Neural progenitor cell (in vitro differentiated cells): ENCODE results near the gene CTDSP2. TPM values are rescaled to one million over a fixed set of nuclear protein-coding genes. Genes with fewer than 3 reads are reported as not detected.
A peak's percentile ranks its signal among the peaks of the same experiment; 100 is the strongest.

Experiments
- DNase-seq: peaks from one replicate; pipeline ENCODE4 v3.0.0-alpha.2; 2016; ENCODE audit warnings: low spot score
- H2AFZ ChIP-seq: fragments of 200-600 bp; sonication (generic); replicated peaks from 2 replicates; pipeline ENCODE4 v1.6.1; 2016; ENCODE audit warnings: antibody characterized with exemption
- H3F3A ChIP-seq: fragments of 200-600 bp; sonication (generic); 2 replicates; pipeline ENCODE4 v1.6.1; 2016; ENCODE audit warnings: antibody characterized with exemption, low read depth
- H3K27ac ChIP-seq: fragments of 200-600 bp; sonication (generic); 2 replicates; pipeline ENCODE4 v1.5.1; 2016; ENCODE audit warnings: mild to moderate bottlenecking
- H3K27me3 ChIP-seq: fragments of 200-600 bp; sonication (generic); 2 replicates; pipeline ENCODE4 v1.6.1; 2016; ENCODE audit warnings: mild to moderate bottlenecking, moderate library complexity
- H3K36me3 ChIP-seq: fragments of 200-600 bp; sonication (generic); 2 replicates; pipeline ENCODE4 v1.5.1; 2016
- H3K4me1 ChIP-seq: fragments of 200-600 bp; sonication (generic); 2 replicates; pipeline ENCODE4 v1.6.1; 2016; ENCODE audit warnings: mixed run types
- H3K4me2 ChIP-seq: fragments of 200-600 bp; sonication (generic); 2 replicates; pipeline ENCODE4 v1.6.1; 2016
- H3K4me3 ChIP-seq: fragments of 200-600 bp; sonication (generic); 2 replicates; pipeline ENCODE4 v1.5.1; 2016
- H3K79me2 ChIP-seq: fragments of 200-600 bp; sonication (generic); 2 replicates; pipeline ENCODE4 v1.6.1; 2016; ENCODE audit warnings: low read depth
- H3K9ac ChIP-seq: fragments of 200-600 bp; sonication (generic); 2 replicates; pipeline ENCODE4 v1.6.1; 2016
- H3K9me3 ChIP-seq: fragments of 200-600 bp; sonication (generic); 2 replicates; pipeline ENCODE4 v1.5.1; 2016; ENCODE audit warnings: low read depth
- H4K20me1 ChIP-seq: fragments of 200-600 bp; sonication (generic); 2 replicates; pipeline ENCODE4 v1.6.1; 2016; ENCODE audit warnings: low read depth
- H3K27ac Mint-ChIP-seq: 3 replicates; pipeline ENCODE4 v1.8.0; 2021; ENCODE audit warnings: mixed read lengths
- H3K27me3 Mint-ChIP-seq: 2 replicates; pipeline ENCODE4 v1.8.0; 2022; ENCODE audit warnings: low read depth, mild to moderate bottlenecking, inconsistent platforms, moderate library complexity, mixed read lengths; ENCODE audit not compliant: insufficient read depth
- H3K36me3 Mint-ChIP-seq: 3 replicates; pipeline ENCODE4 v1.8.0; 2021; ENCODE audit warnings: mixed read lengths
- H3K4me1 Mint-ChIP-seq: 3 replicates; pipeline ENCODE4 v1.8.0; 2021; ENCODE audit warnings: mixed read lengths
- H3K4me3 Mint-ChIP-seq: 3 replicates; pipeline ENCODE4 v1.8.0; 2021; ENCODE audit warnings: mild to moderate bottlenecking, moderate library complexity, mixed read lengths
- H3K9me3 Mint-ChIP-seq: 3 replicates; pipeline ENCODE4 v1.8.0; 2020; ENCODE audit warnings: mixed read lengths
- CTCF ChIP-seq: fragments of 200-600 bp; sonication (generic); IDR thresholded peaks from 2 replicates; pipeline ENCODE4 v1.5.1; 2017; ENCODE audit warnings: antibody characterized with exemption, mild to moderate bottlenecking
- EZH2 ChIP-seq: fragments of 200-600 bp; sonication (generic); IDR thresholded peaks from 2 replicates; pipeline ENCODE4 v1.6.1; 2017; ENCODE audit warnings: antibody characterized with exemption, mild to moderate bottlenecking, moderate library complexity
- EZH2phosphoT487 ChIP-seq: fragments of 200-600 bp; sonication (generic); IDR thresholded peaks from 2 replicates; pipeline ENCODE4 v1.6.1; 2017; ENCODE audit warnings: antibody characterized with exemption
- total RNA-seq: library from RNA; depleted of rRNA; stranded (reverse); fragments of >200 nt; gene quantifications from 2 replicates; pipeline ENCODE4 v1.2.3, GENCODE V29; 2015; ENCODE audit warnings: low replicate concordance

CTDSP2 gene
- total RNA-seq, 1 donor from 2014 or later = 43.6 TPM

DNA sequence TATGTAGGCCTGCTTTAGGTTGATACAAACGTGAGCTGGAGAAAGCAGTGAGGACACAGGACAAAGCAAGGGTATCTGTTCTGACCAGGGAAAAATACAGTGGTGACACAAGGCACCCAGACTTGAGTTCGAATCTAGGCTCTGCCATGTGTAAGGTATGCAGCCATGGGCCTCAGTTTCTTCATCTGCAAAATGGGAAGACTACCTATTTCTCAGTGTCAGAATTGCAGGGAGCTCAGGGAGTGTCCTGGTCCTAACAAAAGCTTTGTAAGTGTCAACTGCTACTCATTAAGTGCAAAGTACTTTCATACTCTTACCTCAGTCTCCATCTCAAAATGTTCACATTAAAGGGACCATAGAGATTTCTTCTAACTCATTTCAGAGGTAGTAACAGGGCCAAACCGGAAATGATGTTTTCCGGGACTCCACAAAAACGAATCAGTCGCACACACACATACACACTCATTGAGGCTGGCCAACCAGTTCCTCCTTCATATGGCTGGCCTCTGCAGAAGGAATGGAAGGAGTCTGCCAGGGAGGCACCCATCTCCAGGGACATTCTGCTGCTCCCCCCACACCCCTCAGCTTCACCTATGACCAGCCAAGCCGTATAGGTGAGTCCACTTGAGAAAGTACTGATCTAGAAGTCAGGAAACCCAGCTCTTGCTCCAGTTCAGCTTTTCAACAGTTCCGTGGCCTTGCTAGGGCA is 7.8 kb downstream of the CTDSP2 start:
- Histone ChIP-seq H3K9me3 (no peaks in the 10 kb centered on the region), H4K20me1 (peaks cover 100% of the 10 kb centered on the region), H3K4me3 (no peak overlapping the region), H3K36me3 (no peaks in the 10 kb centered on the region), H3K27me3 (no peaks in the 10 kb centered on the region), H3K9ac (no peak overlapping the region), H3F3A (peaks cover 72% of the 10 kb centered on the region), H3K79me2 (peaks cover 99% of the 10 kb centered on the region), H3K4me2 (peak overlapping the region; percentile 58), H2AFZ (no peak overlapping the region), H3K4me1 (peaks cover 91% of the 10 kb centered on the region), H3K27ac (no peak overlapping the region)
- no peak for TF ChIP-seq EZH2phosphoT487
- peaks cover 4% of the 10 kb centered on the region for H3K27me3 Mint-ChIP-seq
- peak overlapping the region; percentile 5 for H3K4me3 Mint-ChIP-seq
- H3K36me3 Mint-ChIP-seq = no peaks in the 10 kb centered on the region
- no peaks in the 10 kb centered on the region for H3K9me3 Mint-ChIP-seq
- H3K27ac Mint-ChIP-seq = no peak overlapping the region
- DNase-seq = no peak
- peaks cover 91% of the 10 kb centered on the region for H3K4me1 Mint-ChIP-seq

GRCh38 chr12:57837864-57838562 is 8.5 kb downstream of the CTDSP2 start:
- Histone ChIP-seq H3K4me3 (peak overlapping the region; percentile 27), H4K20me1 (peaks cover 100% of the 10 kb centered on the region)
- no peaks in the 10 kb centered on the region for H3K9me3 Mint-ChIP-seq

GRCh38 chr12:57836442-57837375 is 9.8 kb downstream of the CTDSP2 start:
- Histone ChIP-seq H3K4me3 (peak overlapping the region; percentile 11), H3K9me3 (no peaks in the 10 kb centered on the region), H3K9ac (no peak overlapping the region), H4K20me1 (peaks cover 100% of the 10 kb centered on the region), H3K4me1 (peaks cover 90% of the 10 kb centered on the region), H2AFZ (no peak overlapping the region), H3K27me3 (no peaks in the 10 kb centered on the region), H3K4me2 (peak overlapping the region; percentile 58), H3K36me3 (no peaks in the 10 kb centered on the region), H3F3A (peaks cover 74% of the 10 kb centered on the region), H3K27ac (peak overlapping the region; percentile 53), H3K79me2 (peaks cover 97% of the 10 kb centered on the region)
- H3K27me3 Mint-ChIP-seq = peaks cover 4% of the 10 kb centered on the region
- H3K36me3 Mint-ChIP-seq = no peaks in the 10 kb centered on the region
- no peaks in the 10 kb centered on the region for H3K9me3 Mint-ChIP-seq
- peak; percentile 68 for DNase-seq
- H3K27ac Mint-ChIP-seq = peak overlapping the region; percentile 94
- peaks cover 89% of the 10 kb centered on the region for H3K4me1 Mint-ChIP-seq
- no peak for TF ChIP-seq CTCF
- no peak for TF ChIP-seq EZH2phosphoT487
- TF ChIP-seq EZH2 = no peak
- H3K4me3 Mint-ChIP-seq = peak overlapping the region; percentile 74

More at GRCh38 chr12:57837864-57838562, 8.5 kb downstream of the CTDSP2 start:
- Mint-ChIP-seq H3K27me3 (peaks cover 4% of the 10 kb centered on the region), H3K4me1 (peaks cover 91% of the 10 kb centered on the region), H3K36me3 (no peaks in the 10 kb centered on the region), H3K4me3 (peak overlapping the region; percentile 31), H3K27ac (peak overlapping the region; percentile 83)
- Histone ChIP-seq H3K79me2 (peaks cover 98% of the 10 kb centered on the region), H3F3A (peaks cover 72% of the 10 kb centered on the region), H3K27me3 (no peaks in the 10 kb centered on the region), H3K4me2 (peak overlapping the region; percentile 58), H3K36me3 (no peaks in the 10 kb centered on the region), H3K27ac (peak overlapping the region; percentile 84), H2AFZ (no peak overlapping the region), H3K9ac (no peak overlapping the region), H3K9me3 (no peaks in the 10 kb centered on the region), H3K4me1 (peaks cover 91% of the 10 kb centered on the region)
- TF ChIP-seq EZH2phosphoT487 = no peak
- TF ChIP-seq EZH2 = no peak
- TF ChIP-seq CTCF = no peak
- DNase-seq = peak; percentile 61
